ENCODE results near the gene PGAP6. TPM values are rescaled to one million over a fixed set of nuclear protein-coding genes. Genes with fewer than 3 reads are reported as not detected.

Gene PGAP6
- total and polyA plus RNA-seq, 2 donors (not counting 1 experiment from before 2014, with no cell fraction given) = 46.2 to 82.7 TPM

DNA sequence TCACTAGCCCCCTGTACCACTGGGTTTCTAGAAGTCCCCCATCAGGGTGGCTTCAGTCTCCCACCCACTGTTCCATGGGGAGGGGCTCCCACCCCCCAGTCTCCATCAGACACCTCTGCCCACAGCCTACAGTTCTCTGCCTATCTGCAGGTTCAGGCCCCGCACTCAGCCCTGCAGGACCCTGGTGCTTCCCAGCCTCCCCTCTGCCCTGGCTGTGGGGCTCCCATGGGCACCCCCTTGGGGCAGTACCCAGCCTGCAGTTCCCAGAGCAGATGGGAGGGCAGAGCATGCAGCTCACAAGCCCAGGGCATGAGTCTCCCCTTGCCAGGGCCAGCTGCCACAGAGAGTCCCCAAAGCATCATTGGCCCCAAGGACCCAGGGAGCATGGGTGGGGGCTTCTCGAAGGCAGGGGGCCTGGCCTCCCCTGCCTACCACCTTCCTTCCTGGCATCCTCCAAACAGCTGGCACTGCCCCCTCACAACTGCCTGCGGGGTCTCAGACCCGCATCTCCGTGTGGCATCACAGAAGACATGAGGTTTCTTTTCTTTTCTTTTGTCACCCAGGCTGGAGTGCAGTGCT is 8.7 kb downstream of the PGAP6 start:
- no peak overlapping the region for H2AFZ ChIP-seq (ENCODE audit: low read length)
- H3K79me2 ChIP-seq (ENCODE audit: control insufficient read depth, insufficient read depth, low read length) = peaks cover 2% of the 10 kb centered on the region
- TF ChIP-seq, protein P1, sequence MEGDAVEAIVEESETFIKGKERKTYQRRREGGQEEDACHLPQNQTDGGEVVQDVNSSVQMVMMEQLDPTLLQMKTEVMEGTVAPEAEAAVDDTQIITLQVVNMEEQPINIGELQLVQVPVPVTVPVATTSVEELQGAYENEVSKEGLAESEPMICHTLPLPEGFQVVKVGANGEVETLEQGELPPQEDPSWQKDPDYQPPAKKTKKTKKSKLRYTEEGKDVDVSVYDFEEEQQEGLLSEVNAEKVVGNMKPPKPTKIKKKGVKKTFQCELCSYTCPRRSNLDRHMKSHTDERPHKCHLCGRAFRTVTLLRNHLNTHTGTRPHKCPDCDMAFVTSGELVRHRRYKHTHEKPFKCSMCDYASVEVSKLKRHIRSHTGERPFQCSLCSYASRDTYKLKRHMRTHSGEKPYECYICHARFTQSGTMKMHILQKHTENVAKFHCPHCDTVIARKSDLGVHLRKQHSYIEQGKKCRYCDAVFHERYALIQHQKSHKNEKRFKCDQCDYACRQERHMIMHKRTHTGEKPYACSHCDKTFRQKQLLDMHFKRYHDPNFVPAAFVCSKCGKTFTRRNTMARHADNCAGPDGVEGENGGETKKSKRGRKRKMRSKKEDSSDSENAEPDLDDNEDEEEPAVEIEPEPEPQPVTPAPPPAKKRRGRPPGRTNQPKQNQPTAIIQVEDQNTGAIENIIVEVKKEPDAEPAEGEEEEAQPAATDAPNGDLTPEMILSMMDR (conservative IDR thresholded peaks at IDR 0.05 in 1 of 2, IDR thresholded peaks at IDR 0.05 in 1 of 2; ENCODE audit: low read depth in 1 of 2, low read length in 2 of 2) = no peak
- no peak for TF ChIP-seq EZH2 (IDR thresholded peaks at IDR 0.05; ENCODE audit: low read length, missing control alignments)
- H3K36me3 ChIP-seq (ENCODE audit: control insufficient read depth, insufficient read depth, low read length) = peaks cover 39% of the 10 kb centered on the region
- H3K27ac ChIP-seq (ENCODE audit: insufficient read depth, low read length) = no peak overlapping the region
- no peak overlapping the region for H3K4me2 ChIP-seq (ENCODE audit: extremely low read depth, insufficient read depth, low read length)
- no peaks in the 10 kb centered on the region for H3K9me3 ChIP-seq (ENCODE audit: control insufficient read depth, insufficient read depth, low read depth, low read length)
- H3K27me3 ChIP-seq (ENCODE audit: control insufficient read depth, insufficient read depth, low read length) = no peaks in the 10 kb centered on the region
- DNase-seq (ENCODE audit: low read depth in 2 of 2) = no peak
- H4K20me1 ChIP-seq (ENCODE audit: control insufficient read depth, extremely low read depth, insufficient read depth, low read length) = no peaks in the 10 kb centered on the region
- no peak overlapping the region for H3K9ac ChIP-seq (ENCODE audit: insufficient read depth, low read length)
- H3K4me1 ChIP-seq (ENCODE audit: control insufficient read depth, extremely low read depth, insufficient read depth, low read length) = peaks cover 2% of the 10 kb centered on the region
- H3K4me3 ChIP-seq (replicated peaks in 1 of 4; ENCODE audit: control extremely low read depth in 1 of 4, insufficient read depth in 1 of 4, low read depth in 3 of 4, low read length in 4 of 4) = no peak overlapping the region

DNA sequence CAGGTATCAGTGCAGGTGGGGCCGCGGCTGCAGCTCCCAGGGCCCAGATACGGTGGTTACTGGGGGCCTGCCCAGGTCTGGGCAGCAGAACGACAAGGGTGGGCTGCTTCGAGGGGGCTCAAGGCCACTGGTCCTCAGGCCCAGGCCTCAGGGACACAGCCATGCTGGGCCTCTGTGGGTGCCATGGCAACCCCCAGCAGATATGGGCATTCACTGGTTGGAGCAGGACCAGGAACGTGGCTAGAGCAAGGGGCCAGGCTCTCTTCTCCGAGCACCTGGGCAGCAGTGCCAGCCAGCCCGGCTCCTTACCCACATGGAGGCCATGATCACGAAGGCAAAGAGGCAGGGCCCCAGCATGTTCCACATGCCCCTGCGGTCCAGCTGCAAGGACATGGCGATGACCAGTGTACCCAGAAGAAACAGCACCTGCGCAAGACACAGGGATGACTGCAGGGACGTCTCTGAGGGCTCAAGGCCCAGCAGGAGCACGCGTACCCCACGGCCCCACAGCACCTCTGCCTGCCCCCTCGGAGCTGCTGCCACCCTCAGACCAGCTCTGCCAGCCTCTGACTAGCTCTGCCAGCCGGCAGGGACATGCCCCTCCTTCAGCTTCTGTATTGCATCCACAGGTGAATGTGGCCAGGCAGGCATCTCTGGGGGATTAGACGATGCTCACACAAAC is 9.3 kb downstream of the PGAP6 start:
- peaks cover 2% of the 10 kb centered on the region for H3K4me1 ChIP-seq (ENCODE audit: control insufficient read depth, extremely low read depth, insufficient read depth, low read length)
- H3K9me3 ChIP-seq (ENCODE audit: control insufficient read depth, insufficient read depth, low read depth, low read length) = no peaks in the 10 kb centered on the region
- no peak overlapping the region for H3K4me3 ChIP-seq (replicated peaks in 1 of 4; ENCODE audit: control extremely low read depth in 1 of 4, insufficient read depth in 1 of 4, low read depth in 3 of 4, low read length in 4 of 4)
- TF ChIP-seq, protein P1 (conservative IDR thresholded peaks at IDR 0.05 in 1 of 2, IDR thresholded peaks at IDR 0.05 in 1 of 2; ENCODE audit: low read depth in 1 of 2, low read length in 2 of 2) = no peak
- no peak for TF ChIP-seq EZH2 (IDR thresholded peaks at IDR 0.05; ENCODE audit: low read length, missing control alignments)
- DNase-seq (ENCODE audit: low read depth in 2 of 2) = no peak
- H3K36me3 ChIP-seq (ENCODE audit: control insufficient read depth, insufficient read depth, low read length) = peaks cover 46% of the 10 kb centered on the region
- H3K4me2 ChIP-seq (ENCODE audit: extremely low read depth, insufficient read depth, low read length) = no peak overlapping the region
- no peaks in the 10 kb centered on the region for H3K27me3 ChIP-seq (ENCODE audit: control insufficient read depth, insufficient read depth, low read length)
- H3K79me2 ChIP-seq (ENCODE audit: control insufficient read depth, insufficient read depth, low read length) = peaks cover 2% of the 10 kb centered on the region
- H4K20me1 ChIP-seq (ENCODE audit: control insufficient read depth, extremely low read depth, insufficient read depth, low read length) = no peaks in the 10 kb centered on the region
- no peak overlapping the region for H2AFZ ChIP-seq (ENCODE audit: low read length)
- H3K27ac ChIP-seq (ENCODE audit: insufficient read depth, low read length) = no peak overlapping the region
- H3K9ac ChIP-seq (ENCODE audit: insufficient read depth, low read length) = no peak overlapping the region

DNA sequence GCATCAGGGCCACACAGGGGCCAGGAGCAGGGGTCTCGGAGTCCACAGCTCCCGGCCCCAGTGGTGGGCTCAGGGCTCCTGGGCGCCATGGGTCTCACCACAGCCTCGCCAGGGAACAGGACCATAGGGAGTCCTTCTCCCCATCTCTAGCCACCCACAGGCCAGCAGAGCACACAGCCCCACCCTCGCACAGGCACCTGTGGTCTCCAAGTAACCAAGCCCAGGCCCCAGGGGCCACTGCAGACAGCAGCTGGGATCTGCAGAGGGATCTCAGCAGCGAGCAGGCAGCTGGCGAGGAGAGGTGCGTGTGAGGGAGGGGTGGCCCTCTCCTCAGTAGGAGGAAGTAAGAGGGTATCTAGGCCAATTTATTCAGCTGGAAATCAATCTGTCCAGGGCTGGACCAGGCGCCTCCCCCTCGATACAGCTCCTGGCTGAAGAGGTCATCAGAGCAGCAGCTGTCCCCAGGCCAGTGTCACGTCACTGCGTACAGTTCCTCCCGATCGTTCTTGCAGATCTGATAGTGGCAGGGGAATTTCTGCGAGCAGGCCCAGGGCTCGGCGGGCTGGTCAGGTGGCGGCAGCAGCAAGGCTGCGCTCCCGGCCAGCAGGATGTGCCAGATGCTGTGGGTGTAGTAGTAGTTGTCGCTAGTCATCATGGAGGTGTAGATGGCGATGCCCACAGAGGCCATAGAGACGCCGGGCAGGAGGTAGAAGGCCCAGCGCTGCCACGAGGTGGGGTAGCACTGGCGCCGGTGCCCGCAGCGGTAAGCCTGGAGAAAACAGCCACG is 10.1 kb downstream of the PGAP6 start:
- H3K27me3 ChIP-seq (ENCODE audit: control insufficient read depth, insufficient read depth, low read length) = no peaks in the 10 kb centered on the region
- H3K9me3 ChIP-seq (ENCODE audit: control insufficient read depth, insufficient read depth, low read depth, low read length) = no peaks in the 10 kb centered on the region
- H4K20me1 ChIP-seq (ENCODE audit: control insufficient read depth, extremely low read depth, insufficient read depth, low read length) = no peaks in the 10 kb centered on the region
- TF ChIP-seq, protein P1 (conservative IDR thresholded peaks at IDR 0.05 in 1 of 2, IDR thresholded peaks at IDR 0.05 in 1 of 2; ENCODE audit: low read depth in 1 of 2, low read length in 2 of 2) = no peak
- H3K4me3 ChIP-seq (replicated peaks in 1 of 4; ENCODE audit: control extremely low read depth in 1 of 4, insufficient read depth in 1 of 4, low read depth in 3 of 4, low read length in 4 of 4) = no peak overlapping the region
- H3K79me2 ChIP-seq (ENCODE audit: control insufficient read depth, insufficient read depth, low read length) = peaks cover 2% of the 10 kb centered on the region
- no peak overlapping the region for H3K9ac ChIP-seq (ENCODE audit: insufficient read depth, low read length)
- H3K4me2 ChIP-seq (ENCODE audit: extremely low read depth, insufficient read depth, low read length) = no peak overlapping the region
- no peak overlapping the region for H2AFZ ChIP-seq (ENCODE audit: low read length)
- DNase-seq (ENCODE audit: low read depth in 2 of 2) = no peak
- H3K36me3 ChIP-seq (ENCODE audit: control insufficient read depth, insufficient read depth, low read length) = peaks cover 51% of the 10 kb centered on the region
- no peak overlapping the region for H3K27ac ChIP-seq (ENCODE audit: insufficient read depth, low read length)
- H3K4me1 ChIP-seq (ENCODE audit: control insufficient read depth, extremely low read depth, insufficient read depth, low read length) = peaks cover 2% of the 10 kb centered on the region

All from fibroblast of lung (primary cell).